Activated CD4-positive, alpha-beta T cell treated with anti-CD3 and anti-CD28 coated beads, Interleukin-2, amount 50 U/mL, for 1 hour (primary cell): ENCODE measurements around the gene PITPNM3.

Experiments used
- DNase-seq: peaks from one replicate; pipeline ENCODE4 v3.0.0-alpha.2; 2020

PITPNM3 gene

GRCh38 chr17:6458460-6458950 is 97.8 kb downstream of the PITPNM3 start:
- DNase-seq, result no peak

- no peak for DNase-seq
These were observed 98.5 kb downstream of the PITPNM3 start for GRCh38 chr17:6457688-6458459.

- no peak for DNase-seq
These were observed 99.3 kb downstream of the PITPNM3 start for GRCh38 chr17:6456914-6457687.

- DNase-seq, result no peak
These were observed 100.0 kb downstream of the PITPNM3 start for GRCh38 chr17:6456321-6456720.

- DNase-seq, result peak; percentile 37
These were observed 101.0 kb downstream of the PITPNM3 start for GRCh38 chr17:6455321-6455705.

- DNase-seq, result no peak
These were observed 101.6 kb downstream of the PITPNM3 start for GRCh38 chr17:6454495-6455320.

- DNase-seq, result no peak
These were observed 102.9 kb downstream of the PITPNM3 start for GRCh38 chr17:6453279-6454024.

GRCh38 chr17:6452471-6453266 is 103.7 kb downstream of the PITPNM3 start:
- no peak for DNase-seq

- no peak for DNase-seq
These were observed 105.2 kb downstream of the PITPNM3 start for GRCh38 chr17:6450926-6451832.

- no peak for DNase-seq
These were observed 107.0 kb downstream of the PITPNM3 start for GRCh38 chr17:6449307-6449706.

GRCh38 chr17:6448473-6448872 is 107.9 kb downstream of the PITPNM3 start:
- DNase-seq, result no peak

- DNase-seq, result no peak
These were observed 109.7 kb downstream of the PITPNM3 start for GRCh38 chr17:6446516-6447100.

- no peak for DNase-seq
These were observed 111.6 kb downstream of the PITPNM3 start for GRCh38 chr17:6444571-6445335.

GRCh38 chr17:6443692-6444570 is 112.4 kb downstream of the PITPNM3 start, which contains the start of gene PIMREG:
Gene PIMREG, plus strand, starts transcription at chr17:6444455. Its CDS starts 656 bp downstream, at chr17:6445111.
- DNase-seq, result peak; percentile 92

GRCh38 chr17:6442775-6443174 is 113.6 kb downstream of the PITPNM3 start:
- no peak for DNase-seq

GRCh38 chr17:6439951-6440350 is 116.4 kb downstream of the PITPNM3 start:
- DNase-seq, result no peak

- DNase-seq, result no peak
These were observed 118.4 kb downstream of the PITPNM3 start for GRCh38 chr17:6437956-6438355.

- no peak for DNase-seq
These were observed 118.9 kb downstream of the PITPNM3 start for GRCh38 chr17:6437466-6437865.
